NOMO-1 (cell line): ENCODE results near the gene ESRRB.

Source experiments
- DNase-seq, 2 experiments: peaks; one replicate each; lab custom pipeline; 2025; ENCODE audit not compliant: unreplicated experiment in 2 of 2; lab: John Stamatoyannopoulos, UW

ESRRB gene

GRCh38 chr14:76396714-76397187 lies 20.8 kb downstream of the ESRRB start:
- no peak for DNase-seq

GRCh38 chr14:76405627-76406026 lies 29.7 kb downstream of the ESRRB start:
- no peak for DNase-seq

- DNase-seq: no peak
These were observed 31.7 kb downstream of the ESRRB start for GRCh38 chr14:76407449-76408150.

- DNase-seq: no peak
These were observed 32.9 kb downstream of the ESRRB start for GRCh38 chr14:76408877-76409276.

GRCh38 chr14:76412501-76412900 lies 36.6 kb downstream of the ESRRB start:
- DNase-seq: no peak

GRCh38 chr14:76413106-76413961 lies 37.4 kb downstream of the ESRRB start:
- no peak for DNase-seq

- DNase-seq: no peak
These were observed 38.1 kb downstream of the ESRRB start for GRCh38 chr14:76413962-76414600.

GRCh38 chr14:76419399-76419798 lies 43.5 kb downstream of the ESRRB start:
- DNase-seq: no peak

- DNase-seq: no peak
These were observed 44.9 kb downstream of the ESRRB start for GRCh38 chr14:76420827-76421226.

- DNase-seq: no peak
These were observed 45.7 kb downstream of the ESRRB start for GRCh38 chr14:76421662-76422061.

GRCh38 chr14:76422662-76423061 lies 46.7 kb downstream of the ESRRB start:
- no peak for DNase-seq

GRCh38 chr14:76423534-76423933 lies 47.6 kb downstream of the ESRRB start:
- DNase-seq: no peak

GRCh38 chr14:76424359-76424758 lies 48.4 kb downstream of the ESRRB start:
- no peak for DNase-seq

- DNase-seq: no peak
These were observed 50.3 kb downstream of the ESRRB start for GRCh38 chr14:76426161-76426696.

GRCh38 chr14:76428611-76429010 lies 52.7 kb downstream of the ESRRB start:
- DNase-seq: no peak

- DNase-seq: no peak
These were observed 54.1 kb downstream of the ESRRB start for GRCh38 chr14:76430017-76430416.

- no peak for DNase-seq
These were observed 54.6 kb downstream of the ESRRB start for GRCh38 chr14:76430475-76430980.

GRCh38 chr14:76431538-76431937 lies 55.6 kb downstream of the ESRRB start:
- no peak for DNase-seq

GRCh38 chr14:76432827-76433752 lies 57.2 kb downstream of the ESRRB start:
- DNase-seq: no peak

- no peak for DNase-seq
These were observed 58.3 kb downstream of the ESRRB start for GRCh38 chr14:76434220-76434619.
